ENCODE data around the gene HAP1. TPM values are rescaled to one million over a fixed set of nuclear protein-coding genes. Genes with fewer than 3 reads are reported as not detected.

Gene HAP1
- total RNA-seq, 1 donor from 2014 or later: 0.96 TPM

DNA sequence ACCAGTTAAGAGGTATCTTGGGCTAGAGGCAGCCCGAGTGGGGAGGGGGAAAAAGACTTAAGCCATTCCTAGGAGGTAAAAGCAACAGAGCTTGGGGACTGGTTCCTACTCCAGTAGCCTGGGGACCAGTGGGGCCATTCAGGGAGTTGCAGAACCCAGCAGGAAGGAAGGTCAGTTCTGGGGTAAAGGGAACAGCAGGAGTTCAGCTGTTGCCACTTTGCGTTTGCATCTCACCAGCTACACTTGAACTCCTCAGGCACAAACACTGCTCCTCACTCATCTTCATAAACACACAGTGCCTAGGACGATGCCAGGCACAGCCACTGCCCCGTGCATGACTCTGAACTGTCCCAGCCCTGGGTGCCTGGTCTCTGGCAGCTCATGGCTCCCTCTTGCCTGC lies 4.0 kb downstream of the HAP1 start:
- no peaks in the 10 kb centered on the region for H3K36me3 ChIP-seq (ENCODE audit: control insufficient read depth, insufficient read depth, low read length)
- no peak for DNase-seq (ENCODE audit: low read depth)
- TF ChIP-seq, protein P1, sequence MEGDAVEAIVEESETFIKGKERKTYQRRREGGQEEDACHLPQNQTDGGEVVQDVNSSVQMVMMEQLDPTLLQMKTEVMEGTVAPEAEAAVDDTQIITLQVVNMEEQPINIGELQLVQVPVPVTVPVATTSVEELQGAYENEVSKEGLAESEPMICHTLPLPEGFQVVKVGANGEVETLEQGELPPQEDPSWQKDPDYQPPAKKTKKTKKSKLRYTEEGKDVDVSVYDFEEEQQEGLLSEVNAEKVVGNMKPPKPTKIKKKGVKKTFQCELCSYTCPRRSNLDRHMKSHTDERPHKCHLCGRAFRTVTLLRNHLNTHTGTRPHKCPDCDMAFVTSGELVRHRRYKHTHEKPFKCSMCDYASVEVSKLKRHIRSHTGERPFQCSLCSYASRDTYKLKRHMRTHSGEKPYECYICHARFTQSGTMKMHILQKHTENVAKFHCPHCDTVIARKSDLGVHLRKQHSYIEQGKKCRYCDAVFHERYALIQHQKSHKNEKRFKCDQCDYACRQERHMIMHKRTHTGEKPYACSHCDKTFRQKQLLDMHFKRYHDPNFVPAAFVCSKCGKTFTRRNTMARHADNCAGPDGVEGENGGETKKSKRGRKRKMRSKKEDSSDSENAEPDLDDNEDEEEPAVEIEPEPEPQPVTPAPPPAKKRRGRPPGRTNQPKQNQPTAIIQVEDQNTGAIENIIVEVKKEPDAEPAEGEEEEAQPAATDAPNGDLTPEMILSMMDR (IDR thresholded peaks at IDR 0.05; ENCODE audit: insufficient read depth, low read length, poor library complexity, severe bottlenecking): no peak
- H3K4me3 ChIP-seq (ENCODE audit: low read depth, low read length): no peak overlapping the region
- H3K27me3 ChIP-seq (ENCODE audit: control insufficient read depth, insufficient read depth, low read length): peaks cover 45% of the 10 kb centered on the region

DNA sequence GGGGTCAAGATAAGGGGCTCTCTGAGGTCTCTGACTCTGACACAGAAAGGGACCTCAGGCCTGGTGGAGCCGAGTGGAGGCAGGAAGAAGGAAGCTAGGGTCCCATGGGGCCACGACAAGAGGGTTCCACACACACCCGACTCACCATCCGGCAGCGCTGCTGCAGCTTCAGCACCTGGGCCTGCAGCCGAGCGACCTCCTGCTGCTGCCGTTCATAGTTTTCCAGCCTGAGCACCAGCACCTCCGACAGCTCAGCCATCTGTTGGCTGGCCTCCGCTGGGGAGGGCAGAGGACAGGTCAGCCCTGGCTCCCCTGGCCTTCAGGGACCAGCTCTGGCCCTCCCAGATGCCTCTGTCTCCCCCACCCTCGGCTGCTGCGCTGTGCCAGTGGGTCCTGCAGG lies 6.4 kb downstream of the HAP1 start:
- no peak for DNase-seq (ENCODE audit: low read depth)
- TF ChIP-seq, protein P1 (IDR thresholded peaks at IDR 0.05; ENCODE audit: insufficient read depth, low read length, poor library complexity, severe bottlenecking): no peak
- Histone ChIP-seq H3K36me3 (ENCODE audit: control insufficient read depth, insufficient read depth, low read length) (no peaks in the 10 kb centered on the region), H3K4me3 (ENCODE audit: low read depth, low read length) (no peak overlapping the region), H3K27me3 (ENCODE audit: control insufficient read depth, insufficient read depth, low read length) (peaks cover 28% of the 10 kb centered on the region)

DNA sequence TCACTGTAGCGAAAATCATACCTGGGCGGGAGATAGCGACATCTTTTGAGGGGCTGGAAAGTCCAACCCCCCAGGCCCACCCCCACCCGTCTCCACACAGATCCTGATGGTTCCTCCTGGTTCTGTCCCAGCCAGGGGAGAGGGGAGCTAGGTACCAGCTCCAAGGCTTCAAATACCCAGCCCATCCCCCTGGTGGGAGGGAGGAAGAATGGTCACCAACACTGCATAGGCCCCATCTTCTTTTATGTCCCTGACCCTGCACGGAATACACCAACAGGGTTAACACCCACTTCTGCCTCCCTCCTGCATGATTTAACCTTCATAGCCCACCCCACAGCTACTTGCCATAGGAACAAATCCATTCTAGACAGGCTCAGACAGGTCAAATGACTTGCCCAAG lies 9.3 kb downstream of the HAP1 start:
- H3K27me3 ChIP-seq (ENCODE audit: control insufficient read depth, insufficient read depth, low read length): peaks cover 6% of the 10 kb centered on the region
- no peaks in the 10 kb centered on the region for H3K36me3 ChIP-seq (ENCODE audit: control insufficient read depth, insufficient read depth, low read length)
- no peak overlapping the region for H3K4me3 ChIP-seq (ENCODE audit: low read depth, low read length)
- TF ChIP-seq, protein P1 (IDR thresholded peaks at IDR 0.05; ENCODE audit: insufficient read depth, low read length, poor library complexity, severe bottlenecking): no peak
- DNase-seq (ENCODE audit: low read depth): no peak

DNA sequence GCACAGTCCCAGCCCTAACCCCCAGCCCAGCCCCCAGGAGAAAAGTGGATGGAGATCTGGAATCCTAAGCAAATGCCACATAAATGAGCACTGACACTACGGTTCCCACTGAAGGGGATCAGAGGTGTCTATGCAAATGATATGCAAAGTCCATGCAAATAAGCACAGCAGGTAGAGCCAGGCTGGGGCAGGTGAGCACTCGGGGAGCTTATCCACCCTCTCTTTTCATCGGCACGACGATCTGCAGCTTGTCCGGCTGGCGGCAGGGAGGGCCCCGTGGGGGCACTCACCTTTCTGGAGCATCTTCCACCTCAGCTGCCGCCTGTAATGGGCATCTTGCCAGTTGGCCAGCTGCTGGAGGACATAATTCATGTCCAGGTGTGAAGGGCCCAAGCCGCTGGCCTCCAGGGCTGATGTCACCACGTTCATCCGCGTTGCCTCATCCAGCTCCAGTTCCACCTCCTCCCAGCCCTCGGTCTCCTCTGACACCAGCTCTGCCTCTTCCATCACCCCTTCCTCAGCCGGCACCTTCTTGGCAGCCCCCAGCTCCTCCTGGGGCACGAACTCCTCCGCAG lies 9.9 kb downstream of the HAP1 start:
- Histone ChIP-seq H3K27me3 (ENCODE audit: control insufficient read depth, insufficient read depth, low read length) (peaks cover 6% of the 10 kb centered on the region), H3K36me3 (ENCODE audit: control insufficient read depth, insufficient read depth, low read length) (no peaks in the 10 kb centered on the region), H3K4me3 (ENCODE audit: low read depth, low read length) (no peak overlapping the region)
- no peak for DNase-seq (ENCODE audit: low read depth)
- TF ChIP-seq, protein P1 (IDR thresholded peaks at IDR 0.05; ENCODE audit: insufficient read depth, low read length, poor library complexity, severe bottlenecking): no peak

DNA sequence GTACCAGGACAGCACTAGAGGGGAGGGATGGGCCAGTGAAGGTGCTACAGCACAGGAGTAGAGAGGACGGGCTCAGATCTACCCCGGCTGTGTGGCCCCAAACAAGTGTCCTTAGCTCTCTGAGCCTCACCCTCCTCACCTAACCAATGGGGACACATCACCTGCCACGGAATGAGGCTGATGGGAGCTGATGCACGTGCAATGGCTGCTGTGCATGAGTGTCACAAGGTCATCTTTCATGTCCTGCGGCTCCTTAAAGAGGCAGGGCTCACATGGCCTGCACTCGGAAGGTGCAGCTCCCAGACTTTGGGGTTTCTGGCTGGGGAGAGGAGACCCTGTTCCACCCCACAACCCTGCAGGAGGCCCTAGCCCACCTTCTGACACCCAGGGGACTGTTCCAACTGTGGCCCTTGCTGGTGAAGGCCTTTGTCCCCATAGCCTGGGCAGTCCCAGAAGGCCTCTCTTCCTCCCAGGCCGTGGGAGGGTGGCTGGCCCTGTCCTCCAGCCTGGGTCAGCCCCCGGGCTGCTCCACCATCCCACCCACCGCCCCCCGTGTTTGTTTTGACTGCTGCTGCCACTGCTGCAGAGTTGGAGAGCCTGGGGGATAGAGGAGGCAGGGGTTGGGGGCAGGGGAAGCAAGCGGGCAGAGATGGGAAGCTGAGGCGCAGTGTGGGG lies 10.5 kb downstream of the HAP1 start:
- TF ChIP-seq, protein P1 (IDR thresholded peaks at IDR 0.05; ENCODE audit: insufficient read depth, low read length, poor library complexity, severe bottlenecking): no peak
- Histone ChIP-seq H3K4me3 (ENCODE audit: low read depth, low read length) (no peak overlapping the region), H3K27me3 (ENCODE audit: control insufficient read depth, insufficient read depth, low read length) (peaks cover 6% of the 10 kb centered on the region), H3K36me3 (ENCODE audit: control insufficient read depth, insufficient read depth, low read length) (no peaks in the 10 kb centered on the region)
- no peak for DNase-seq (ENCODE audit: low read depth)

DNA sequence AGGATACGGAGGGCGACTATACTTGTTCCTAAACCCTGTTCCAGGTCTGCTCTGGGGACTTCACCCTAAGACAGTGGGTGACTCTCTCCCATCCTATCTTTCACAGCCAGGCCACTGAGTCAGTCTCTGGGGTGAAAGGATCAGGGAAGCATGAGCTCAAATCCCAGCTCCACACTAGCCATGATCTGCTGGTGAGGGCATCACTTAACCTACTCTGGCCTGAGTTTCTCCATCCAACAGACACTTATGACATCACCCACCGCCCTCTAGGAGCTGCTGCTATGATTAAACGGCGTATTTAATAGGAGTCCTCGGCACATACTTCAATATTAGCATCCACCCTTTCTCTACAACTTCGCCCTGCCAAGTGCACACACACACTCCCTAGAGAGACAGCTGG lies 12.2 kb downstream of the HAP1 start:
- DNase-seq (ENCODE audit: low read depth): no peak
- Histone ChIP-seq H3K4me3 (ENCODE audit: low read depth, low read length) (no peak overlapping the region), H3K36me3 (ENCODE audit: control insufficient read depth, insufficient read depth, low read length) (no peaks in the 10 kb centered on the region), H3K27me3 (ENCODE audit: control insufficient read depth, insufficient read depth, low read length) (peaks cover 6% of the 10 kb centered on the region)
- TF ChIP-seq, protein P1 (IDR thresholded peaks at IDR 0.05; ENCODE audit: insufficient read depth, low read length, poor library complexity, severe bottlenecking): no peak

Measured in kidney epithelial cell (primary cell).